HG03439 (cell line): ENCODE data around the gene FRMD4A.
"Not testable (repeated sequence)": the region's sequence is repeated elsewhere in the genome, so short reads cannot be mapped to it uniquely, and the experiment has no call there.

Experiments
- ATAC-seq: cut with Tn5 transposase; IDR thresholded peaks from one replicate; pipeline ENCODE4 v1.9.1; 2021; ENCODE audit warnings: mild to moderate bottlenecking, moderate library complexity; ENCODE audit not compliant: unreplicated experiment

FRMD4A gene

GRCh38 chr10:14244147-14244546, 86.6 kb downstream of the FRMD4A start:
- ATAC-seq: no peak

GRCh38 chr10:14243221-14243620, 87.5 kb downstream of the FRMD4A start:
- no peak for ATAC-seq

DNA sequence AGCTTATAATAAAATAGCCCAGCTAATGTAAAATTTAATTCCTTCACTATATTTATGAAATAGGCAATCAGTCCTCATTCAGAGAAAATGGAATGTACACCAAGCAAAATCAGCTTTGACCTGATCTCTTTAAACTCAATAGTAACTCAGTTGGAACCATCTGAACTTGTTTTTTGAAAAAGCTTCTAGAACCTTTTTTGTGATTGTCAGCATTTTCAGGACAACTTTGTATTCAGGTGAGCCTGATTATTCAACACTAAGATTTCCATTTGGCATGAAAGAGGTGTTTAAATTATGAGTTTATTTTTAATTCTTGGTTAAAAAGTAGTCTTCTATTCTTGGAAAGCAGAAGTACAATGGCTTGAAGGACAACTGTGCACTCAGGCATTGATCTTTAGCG, 89.5 kb downstream of the FRMD4A start:
- ATAC-seq: no peak

DNA sequence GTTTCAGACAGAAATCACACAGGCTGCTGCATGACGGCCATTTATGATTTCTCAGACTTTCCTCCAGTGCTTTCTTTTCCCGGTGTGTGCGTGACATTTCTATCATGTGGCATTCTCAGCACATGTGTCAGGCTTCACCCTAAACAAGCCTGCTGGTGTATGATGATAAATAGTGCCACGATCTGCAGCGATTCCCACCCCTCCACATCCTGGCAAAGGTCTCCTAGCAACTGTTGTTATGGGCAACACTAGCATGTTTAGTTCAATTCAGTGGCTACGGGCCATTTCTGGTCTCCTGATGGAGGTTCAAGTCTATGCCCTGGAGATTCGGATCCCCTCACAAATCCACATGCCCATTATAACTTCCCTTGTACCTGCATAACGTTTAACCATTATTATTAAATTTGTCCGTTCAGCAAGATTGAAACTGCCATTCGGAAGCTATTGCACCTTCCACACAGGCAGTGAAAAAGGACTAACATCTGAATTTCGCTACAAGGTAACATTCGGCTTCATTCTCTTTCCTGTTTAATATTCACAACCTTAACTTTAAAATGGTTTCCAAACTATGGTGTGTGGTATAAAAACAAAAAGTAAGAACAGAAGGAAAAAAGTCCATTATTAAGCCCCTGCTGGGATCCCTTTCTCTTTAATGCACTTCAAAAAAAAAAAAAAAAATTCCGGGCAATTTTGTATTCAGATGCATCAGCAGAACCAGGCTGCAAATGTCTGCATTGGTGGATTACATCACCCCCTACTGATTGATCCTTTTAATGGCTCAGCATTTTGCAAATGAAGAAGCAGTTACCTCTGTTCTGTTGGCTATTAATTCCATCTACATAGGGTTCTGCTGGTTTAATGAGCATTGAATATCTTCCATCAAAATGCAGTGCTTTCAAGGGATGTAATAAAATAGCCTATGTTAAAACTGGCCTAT, 90.2 kb downstream of the FRMD4A start:
- ATAC-seq: no peak

GRCh38 chr10:14238659-14239058, 92.1 kb downstream of the FRMD4A start:
- ATAC-seq: not testable (repeated sequence)

- no peak for ATAC-seq
Observed at GRCh38 chr10:14236341-14236740, 94.4 kb downstream of the FRMD4A start.

DNA sequence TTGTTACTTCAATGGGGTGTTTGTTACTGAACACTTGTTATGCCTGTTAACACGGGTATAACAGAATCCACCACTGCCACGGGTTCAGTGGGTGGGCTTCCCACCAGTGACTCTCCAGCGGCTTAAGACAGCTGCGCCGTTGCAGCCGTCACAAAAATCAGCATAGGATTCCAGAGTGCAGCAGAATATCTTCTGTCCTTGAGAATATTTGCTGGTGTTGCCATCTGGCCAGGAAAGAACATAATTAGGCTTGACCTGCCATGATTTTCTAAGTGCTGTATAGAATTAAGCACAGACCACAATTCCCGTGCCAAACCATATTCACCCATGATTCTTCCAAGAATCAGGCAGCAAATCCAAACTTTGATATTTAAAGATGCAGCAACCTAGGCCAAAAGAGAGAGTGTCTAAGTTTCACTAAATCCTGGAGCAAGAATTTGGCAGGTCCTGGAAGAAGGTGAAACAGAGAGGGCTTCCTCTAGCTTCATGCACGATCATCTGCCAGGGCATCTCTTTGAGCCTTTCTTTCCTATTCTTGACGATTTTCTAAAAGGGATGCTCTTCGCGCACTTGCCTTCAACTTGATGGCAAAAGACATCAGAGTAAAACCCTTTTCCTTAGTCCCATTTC, 95.0 kb downstream of the FRMD4A start:
- ATAC-seq: no peak

- ATAC-seq: no peak
Observed at GRCh38 chr10:14233566-14233965, 97.2 kb downstream of the FRMD4A start.

DNA sequence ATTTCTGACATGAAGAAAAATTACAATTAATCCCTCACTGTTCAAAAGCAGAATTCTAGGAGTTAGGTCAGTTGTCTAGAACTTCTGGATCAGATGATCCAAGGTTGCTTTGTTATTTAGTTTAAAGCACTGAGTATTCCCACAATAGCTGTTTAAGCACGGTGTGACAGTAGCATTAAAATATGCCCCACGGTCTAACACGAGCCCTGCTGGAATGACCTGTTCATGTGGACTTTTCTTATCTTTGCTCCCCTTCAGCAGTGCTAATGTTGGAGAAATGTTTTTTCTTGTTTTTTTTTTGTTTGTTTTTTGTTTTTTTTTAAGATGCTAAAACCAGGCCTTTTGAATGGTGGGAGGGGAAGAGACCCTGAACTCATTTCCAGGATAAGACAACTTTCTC, 101.9 kb downstream of the FRMD4A start:
- not testable (repeated sequence) for ATAC-seq

DNA sequence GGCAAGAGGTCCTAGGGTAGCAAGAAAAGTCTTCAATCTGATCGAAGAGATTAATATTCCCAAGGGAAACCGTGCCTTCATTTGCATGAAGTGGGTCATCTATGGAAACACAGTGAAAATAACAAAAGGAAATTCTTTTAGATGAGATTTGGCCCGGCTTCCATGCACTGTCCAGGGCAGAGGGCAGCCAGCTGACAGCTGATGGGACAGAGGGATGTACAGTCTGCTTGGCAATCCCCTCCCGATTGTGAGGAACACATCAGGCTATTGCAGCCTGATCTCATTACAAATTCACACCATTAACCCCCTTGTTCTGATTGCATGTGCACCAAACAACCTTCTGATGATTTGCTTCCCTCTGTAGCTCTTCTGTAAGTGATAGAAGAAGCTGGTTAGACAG, 105.3 kb downstream of the FRMD4A start:
- no peak for ATAC-seq

DNA sequence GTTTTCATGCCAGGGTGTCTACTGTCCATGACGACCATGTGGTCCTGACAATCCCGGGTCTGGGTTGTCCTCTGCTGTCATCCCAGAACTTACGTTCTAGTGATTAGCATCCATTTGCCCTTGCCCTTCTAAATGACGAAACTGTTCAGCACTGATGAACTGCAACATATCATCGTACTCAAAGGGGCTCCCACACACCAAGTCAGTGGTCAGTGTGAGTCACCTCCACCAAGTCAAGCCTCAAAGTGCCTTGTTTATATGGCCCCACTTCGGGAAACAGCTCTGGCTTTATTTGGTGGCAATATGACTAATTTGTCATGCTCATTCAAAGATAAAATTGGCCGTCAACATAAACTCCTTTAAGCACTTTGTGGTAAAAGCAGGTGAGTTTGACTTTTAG, 110.7 kb downstream of the FRMD4A start:
- no peak for ATAC-seq

DNA sequence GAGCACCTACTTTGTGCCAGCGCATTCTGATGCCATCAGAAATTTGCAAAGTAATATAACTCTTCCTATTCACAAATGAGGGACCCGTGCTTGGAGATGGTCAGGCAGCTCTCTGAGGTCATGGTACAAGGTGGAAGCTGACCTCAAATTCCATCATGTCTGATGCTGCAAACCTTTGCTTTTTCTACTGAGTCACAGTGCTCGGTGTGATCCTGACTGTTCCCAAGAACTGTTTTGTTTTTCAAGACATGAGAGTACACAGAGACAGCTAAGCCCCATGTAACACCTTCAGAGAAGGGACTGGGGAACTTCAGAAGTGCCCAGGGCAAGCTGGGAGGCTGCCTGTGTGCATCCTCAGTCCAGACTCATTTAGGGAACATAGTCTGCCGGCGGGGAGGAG, 111.3 kb downstream of the FRMD4A start:
- no peak for ATAC-seq

- no peak for ATAC-seq
Observed at GRCh38 chr10:14215641-14216040, 115.1 kb downstream of the FRMD4A start.

- ATAC-seq: not testable (repeated sequence)
Observed at GRCh38 chr10:14213703-14214102, 117.0 kb downstream of the FRMD4A start.

DNA sequence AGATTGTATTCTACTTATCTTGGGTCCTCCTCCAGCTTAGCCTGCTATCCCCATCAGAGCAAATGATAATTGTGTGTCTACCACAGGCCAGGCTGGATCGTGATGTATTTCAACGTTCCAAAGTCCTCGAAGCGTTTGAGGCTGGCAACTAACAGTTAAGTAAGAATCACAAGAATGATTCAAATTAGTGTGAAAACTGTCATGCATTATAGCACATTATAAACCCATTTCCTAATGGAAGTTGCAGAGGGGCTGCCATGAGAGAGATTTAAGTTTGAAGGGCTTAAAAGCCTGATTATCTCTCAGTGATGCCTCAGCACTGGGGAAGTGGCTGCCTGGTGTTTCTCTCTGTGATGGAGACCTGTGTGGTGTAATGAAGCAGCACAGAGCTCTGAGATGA, 119.1 kb downstream of the FRMD4A start:
- no peak for ATAC-seq

GRCh38 chr10:14208231-14208630, 122.5 kb downstream of the FRMD4A start:
- ATAC-seq: no peak

DNA sequence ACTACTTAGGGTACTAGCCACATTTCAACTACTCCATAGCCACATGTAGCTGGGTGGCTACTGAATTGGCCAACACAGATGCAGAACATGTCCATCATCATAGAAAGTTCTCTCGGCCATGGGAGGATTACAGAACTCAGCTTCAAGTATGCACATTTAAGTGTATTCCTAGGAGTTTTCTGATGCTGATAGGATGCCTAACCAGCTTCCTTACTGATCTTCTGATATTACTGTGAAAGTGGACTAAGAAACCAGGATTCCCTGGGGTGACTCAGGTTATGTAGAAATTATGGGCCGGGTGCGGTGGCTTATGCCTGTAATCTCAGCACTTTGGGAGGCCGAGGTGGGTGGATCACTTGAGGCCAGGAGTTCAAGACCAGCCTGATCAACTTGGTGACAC, 125.5 kb downstream of the FRMD4A start:
- ATAC-seq: no peak

- no peak for ATAC-seq
Observed at GRCh38 chr10:14200698-14201544, 129.8 kb downstream of the FRMD4A start.

- ATAC-seq: not testable (repeated sequence)
Observed at GRCh38 chr10:14199098-14199497, 131.6 kb downstream of the FRMD4A start.

GRCh38 chr10:14198078-14198477, 132.6 kb downstream of the FRMD4A start:
- ATAC-seq: no peak

GRCh38 chr10:14196113-14196512, 134.6 kb downstream of the FRMD4A start:
- ATAC-seq: no peak
